GM12891 (cell line): ENCODE results near the gene INSYN2B.

Source experiments
- PAX5 ChIP-seq: IDR thresholded peaks from 2 replicates; pipeline ENCODE4 v1.6.1; 2011; ENCODE audit warnings: low read length, moderate library complexity, mild to moderate bottlenecking; ENCODE audit not compliant: insufficient read depth, severe bottlenecking
- POLR2A ChIP-seq: IDR thresholded peaks from 2 replicates; pipeline ENCODE4 v1.6.1; 2011; ENCODE audit warnings: low read depth, low read length, control low read depth
- POLR2AphosphoS5 ChIP-seq: IDR thresholded peaks from 2 replicates; pipeline ENCODE4 v1.6.1; 2011; ENCODE audit warnings: low read depth, low read length, control low read depth

- TF ChIP-seq POLR2AphosphoS5, result no peak
- TF ChIP-seq POLR2A, result no peak
- no peak for TF ChIP-seq PAX5
These were observed 45.3 kb downstream of the INSYN2B start for GRCh38 chr5:169934990-169935389.
